Stimulated activated CD4-positive, alpha-beta T cell treated with anti-CD3 and anti-CD28 coated beads, Interleukin-1b, Interleukin-23, amount 100 ng/mL, for 4 hours (primary cell): ENCODE data around the gene YBX2.
"Not testable (repeated sequence)": the region's sequence is repeated elsewhere in the genome, so short reads cannot be mapped to it uniquely, and the experiment has no call there.

Source experiments
- DNase-seq, 2 donors: peaks; one replicate each; pipeline ENCODE4 v3.0.0-alpha.2; 2020; ENCODE audit warnings: low read depth in 2 of 2

Gene YBX2

GRCh38 chr17:7294614-7295153, at the start of gene YBX2:
YBX2 (minus strand) TSS chr17:7294639; CDS start chr17:7294500, 139 bp downstream.
- peak; percentile 59 to 71 for DNase-seq

- no peak for DNase-seq
Measured at GRCh38 chr17:7343250-7343649, 48.8 kb upstream of the YBX2 start.

GRCh38 chr17:7341842-7342241, 47.4 kb upstream of the YBX2 start:
- no peak for DNase-seq

- DNase-seq, result no peak
Measured at GRCh38 chr17:7340179-7340578, 45.7 kb upstream of the YBX2 start.

- DNase-seq, result not testable (repeated sequence)
Measured at GRCh38 chr17:7337600-7337999, 43.2 kb upstream of the YBX2 start.

- peak; percentile 79 to 80 for DNase-seq
Measured at GRCh38 chr17:7336240-7337175, 42.1 kb upstream of the YBX2 start, which contains the start of gene ACAP1. ACAP1 (plus strand) TSS chr17:7336529; CDS start chr17:7336735, 206 bp downstream.

- DNase-seq, result not testable (repeated sequence)
Measured at GRCh38 chr17:7335765-7336164, 41.3 kb upstream of the YBX2 start.

- no peak for DNase-seq
Measured at GRCh38 chr17:7334938-7335538, 40.6 kb upstream of the YBX2 start.

- not testable (repeated sequence) for DNase-seq
Measured at GRCh38 chr17:7332600-7333069, 38.2 kb upstream of the YBX2 start.

GRCh38 chr17:7332111-7332510, 37.7 kb upstream of the YBX2 start:
- DNase-seq, result no peak

- DNase-seq, result no peak
Measured at GRCh38 chr17:7330638-7331015, 36.2 kb upstream of the YBX2 start.

- DNase-seq, result peak; percentile 58 to 79
Measured at GRCh38 chr17:7329997-7330637, 35.7 kb upstream of the YBX2 start.

GRCh38 chr17:7329374-7329996, 35.0 kb upstream of the YBX2 start:
- peak; percentile 90 to 91 for DNase-seq

GRCh38 chr17:7328840-7329373, 34.5 kb upstream of the YBX2 start, which contains the start of gene NEURL4:
NEURL4 (minus strand) TSS chr17:7329335; CDS start chr17:7329312, 23 bp downstream.
- no peak for DNase-seq

GRCh38 chr17:7328009-7328408, 33.6 kb upstream of the YBX2 start:
- no peak for DNase-seq

GRCh38 chr17:7327501-7327900, 33.1 kb upstream of the YBX2 start:
- no peak for DNase-seq

- DNase-seq, result no peak
Measured at GRCh38 chr17:7327056-7327455, 32.6 kb upstream of the YBX2 start.

- no peak for DNase-seq
Measured at GRCh38 chr17:7326186-7326585, 31.7 kb upstream of the YBX2 start.

GRCh38 chr17:7325031-7325528, 30.6 kb upstream of the YBX2 start:
- DNase-seq, result no peak

GRCh38 chr17:7324438-7324779, 30.0 kb upstream of the YBX2 start:
- DNase-seq, result no peak
